Left lobe of liver (tissue), 2 donors: ENCODE measurements around the gene DLL3. TPM values are rescaled to one million over a fixed set of nuclear protein-coding genes. Genes with fewer than 3 reads are reported as not detected.
A peak's percentile ranks its signal among the peaks of the same experiment; 100 is the strongest.

ENCODE experiments used
- ATAC-seq: fragments of 200-7000 bp; cut with Tn5 transposase; one replicate; pipeline ENCODE4 v1.9.1; 2020; ENCODE audit warnings: mild to moderate bottlenecking, moderate library complexity
- DNase-seq: peaks from one replicate; pipeline ENCODE4 v3.0.0-alpha.2; 2020; ENCODE audit warnings: low spot score
- total RNA-seq: library from RNA; stranded (reverse); gene quantifications from one replicate; pipeline ENCODE4 v1.2.1, GENCODE V29; 2021
- donor health status: DM: no; HTN: no; CAD: no; lungs with moderate emphysema.
- donor health status: DM: no; HTN: yes; CAD: no.

Gene DLL3
- total RNA-seq, 1 donor from 2014 or later, result not detected

DNA sequence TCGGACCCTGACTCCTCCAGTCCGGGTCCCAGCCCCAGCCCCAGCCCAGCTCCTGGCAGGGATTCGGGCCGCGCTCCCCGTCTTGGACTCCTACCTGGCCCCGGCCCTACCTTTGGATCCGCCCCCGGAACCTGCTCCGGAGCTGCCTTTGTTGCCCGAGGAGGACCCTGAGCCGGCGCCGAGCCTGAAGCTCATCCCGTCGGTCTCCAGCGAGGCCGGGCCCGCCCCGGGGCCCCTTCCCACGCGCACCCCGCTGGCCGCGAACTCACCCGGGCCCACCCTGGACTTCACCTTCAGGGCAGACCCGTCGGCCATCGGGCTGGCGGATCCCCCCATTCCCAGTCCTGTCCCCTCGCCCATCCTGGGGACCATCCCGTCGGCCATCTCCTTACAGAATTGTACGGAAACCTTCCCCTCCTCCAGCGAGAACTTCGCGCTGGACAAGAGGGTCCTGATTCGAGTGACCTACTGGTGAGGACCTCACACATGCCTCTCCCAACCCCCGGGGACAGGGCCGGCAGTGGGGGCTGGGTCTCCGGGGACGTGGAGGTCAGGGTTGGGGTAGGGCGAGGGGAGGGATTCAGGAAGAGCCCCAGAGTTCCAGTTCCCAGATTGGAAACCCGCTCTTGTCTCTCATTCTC is 16.9 kb downstream of the DLL3 start:
- ATAC-seq, result no peak

DNA sequence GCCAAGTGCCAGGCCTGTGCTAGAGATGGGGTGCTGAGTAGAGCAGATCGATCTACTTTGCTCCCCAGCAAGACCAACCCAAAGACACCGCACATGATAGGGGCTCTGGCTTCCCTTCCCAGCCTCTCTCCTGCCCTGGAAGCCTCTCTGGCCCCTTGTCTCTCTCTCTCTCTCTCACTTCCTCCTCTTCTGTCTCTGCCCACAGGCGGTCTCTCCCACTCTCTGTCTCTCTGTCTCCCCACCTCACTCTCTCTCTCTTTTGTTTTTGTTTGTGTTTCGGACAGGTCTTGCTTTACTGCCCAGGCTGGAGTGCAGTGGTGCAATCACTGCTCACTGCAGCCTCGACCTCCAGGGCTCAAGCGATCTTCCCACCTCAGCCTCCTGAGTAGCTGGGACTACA is 17.5 kb downstream of the DLL3 start:
- DNase-seq (no peak), ATAC-seq (no peak)

More for the DNA sequence above, 16.9 kb downstream of the DLL3 start:
- DNase-seq, result no peak

DNA sequence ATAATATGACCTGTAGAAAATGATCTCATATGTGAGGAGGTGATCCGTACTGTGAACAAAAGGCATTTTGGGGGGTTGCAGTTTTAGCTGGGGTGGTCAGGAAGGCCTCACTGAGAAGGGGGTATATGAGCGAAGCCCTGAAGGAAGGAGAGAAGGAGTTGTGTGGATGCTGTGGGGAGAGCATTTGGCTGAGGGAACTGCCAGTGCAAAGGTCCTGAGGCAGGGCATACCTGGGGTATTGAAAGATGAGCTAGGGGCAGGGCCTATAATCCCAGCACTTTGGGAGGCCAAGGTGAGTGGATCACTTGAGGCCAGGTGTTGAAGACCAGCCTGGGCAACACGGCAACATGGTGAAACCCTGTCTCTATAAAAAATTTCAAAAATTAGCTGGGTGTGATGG is 18.7 kb downstream of the DLL3 start:
- DNase-seq (no peak), ATAC-seq (no peak)

DNA sequence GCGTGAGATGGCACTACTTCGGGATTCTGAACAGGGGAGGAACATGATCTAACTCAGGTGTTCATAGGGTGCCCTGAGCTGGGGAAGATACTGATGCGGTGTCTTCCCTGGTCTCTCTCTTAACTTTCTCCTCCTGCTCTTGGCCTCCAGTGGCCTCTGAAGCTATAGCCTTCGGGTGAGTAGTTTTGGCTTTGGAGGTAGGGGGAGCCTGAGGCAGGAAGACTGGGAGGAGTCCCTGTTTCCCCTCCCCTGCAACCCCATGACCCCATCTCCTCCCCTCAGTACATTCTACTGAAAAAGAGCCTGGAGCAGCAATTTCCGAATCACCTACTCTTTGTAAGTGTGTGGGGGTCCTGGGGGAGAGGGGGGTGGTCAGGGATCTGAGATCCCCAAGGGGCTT is 19.7 kb downstream of the DLL3 start:
- ATAC-seq, result no peak
- no peak for DNase-seq

DNA sequence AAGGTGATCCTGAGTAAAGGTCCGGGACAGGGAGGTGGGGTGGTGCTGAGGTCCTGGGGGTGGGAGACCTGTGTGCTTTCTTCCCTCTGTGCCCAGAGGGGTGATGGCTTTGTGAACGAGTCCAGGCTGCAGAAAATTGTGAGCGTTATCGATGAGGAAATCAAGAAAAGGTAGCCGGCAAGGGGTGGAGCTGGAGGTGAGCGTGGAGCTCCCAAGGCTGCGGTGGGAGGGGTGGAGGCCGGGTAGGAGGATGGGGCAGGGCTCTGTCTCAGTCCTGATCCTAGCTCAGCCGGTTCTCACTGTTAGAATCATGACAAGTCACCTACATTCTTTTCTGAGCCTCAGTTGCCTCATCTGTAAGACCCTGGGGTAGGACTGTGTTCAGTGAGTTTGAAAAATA is 20.2 kb downstream of the DLL3 start:
- no peak for DNase-seq
- no peak for ATAC-seq

DNA sequence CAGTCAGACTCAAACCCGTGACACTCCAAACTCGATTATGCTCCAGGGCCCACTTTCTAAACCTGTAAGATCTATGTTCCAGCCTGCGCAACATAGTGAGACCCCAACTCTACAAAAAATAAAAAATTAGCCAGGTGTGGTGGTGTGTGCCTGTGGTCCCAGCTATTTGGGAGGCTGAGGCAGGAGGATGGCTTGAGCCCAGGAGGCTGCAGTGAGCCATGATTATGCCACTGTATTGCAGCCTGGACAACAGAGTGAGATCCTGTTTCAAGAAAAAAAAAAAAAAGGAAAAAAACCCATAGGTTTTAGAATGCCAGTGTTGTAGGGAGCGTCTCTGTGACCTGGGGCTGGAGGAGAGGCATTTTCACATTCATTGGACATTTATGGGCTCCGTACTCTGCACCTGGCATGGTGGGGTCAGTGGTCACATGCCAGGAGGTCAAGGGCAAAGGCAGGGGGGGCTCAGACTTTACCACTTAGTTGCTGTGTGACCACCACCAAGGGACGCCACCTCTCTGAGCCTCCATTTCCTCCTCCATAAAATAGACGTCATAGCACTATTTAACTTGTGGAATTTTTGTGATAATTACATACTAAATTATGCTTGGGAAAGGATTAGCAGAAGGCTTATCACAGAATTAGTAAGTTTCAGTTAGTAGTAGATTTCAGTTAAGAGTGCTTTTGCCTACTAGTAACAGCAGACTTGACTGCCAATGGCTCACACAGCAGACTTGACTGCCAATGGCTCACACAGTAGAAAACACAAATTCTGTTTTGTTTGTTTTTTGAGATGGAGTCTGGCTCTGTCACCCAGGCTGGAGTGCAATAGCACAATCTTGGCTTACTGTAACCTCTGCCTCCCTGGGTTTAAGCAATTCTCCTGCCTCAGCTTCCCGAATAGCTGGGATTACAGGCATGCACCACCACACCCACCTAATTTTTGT is 22.1 kb downstream of the DLL3 start:
- ATAC-seq (no peak), DNase-seq (no peak)

DNA sequence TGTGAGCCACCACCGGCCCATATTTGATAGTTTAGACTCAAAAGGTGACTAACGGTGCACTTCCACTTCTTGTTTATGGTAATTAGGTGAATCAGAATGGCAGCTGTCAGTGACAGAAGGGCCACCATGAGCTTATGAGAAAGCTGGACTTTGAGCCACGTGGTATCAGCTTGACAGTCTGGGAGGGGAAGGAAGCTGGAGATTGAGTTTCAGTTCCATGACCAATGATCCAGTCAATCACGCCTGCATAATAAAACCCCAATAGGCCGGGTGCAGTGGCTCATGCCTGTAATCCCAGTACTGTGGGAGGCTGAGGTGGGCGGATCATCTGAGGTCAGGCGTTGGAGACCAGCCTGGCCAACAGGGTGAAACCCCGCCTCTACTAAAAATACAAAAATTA is 25.7 kb downstream of the DLL3 start:
- ATAC-seq (no peak), DNase-seq (no peak)

DNA sequence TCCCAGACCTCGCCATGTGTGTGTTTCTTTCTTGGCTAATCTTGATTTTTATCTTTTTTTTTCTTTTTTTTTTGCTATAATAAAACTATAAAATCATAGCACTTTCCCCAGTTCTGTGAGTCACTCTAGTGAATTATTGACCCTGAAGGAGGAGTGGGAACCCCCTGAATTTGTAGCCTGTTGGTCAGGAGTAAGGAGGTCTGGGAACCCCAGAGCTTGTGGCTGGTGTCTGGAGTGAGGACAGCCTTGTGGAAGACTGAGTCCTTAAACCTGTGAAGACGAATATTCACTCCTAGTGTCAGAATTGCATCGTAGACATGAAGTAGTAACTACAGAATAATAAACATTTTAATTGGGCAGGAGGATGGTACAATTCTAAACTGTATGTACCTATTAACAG is 26.5 kb downstream of the DLL3 start:
- no peak for ATAC-seq
- no peak for DNase-seq

DNA sequence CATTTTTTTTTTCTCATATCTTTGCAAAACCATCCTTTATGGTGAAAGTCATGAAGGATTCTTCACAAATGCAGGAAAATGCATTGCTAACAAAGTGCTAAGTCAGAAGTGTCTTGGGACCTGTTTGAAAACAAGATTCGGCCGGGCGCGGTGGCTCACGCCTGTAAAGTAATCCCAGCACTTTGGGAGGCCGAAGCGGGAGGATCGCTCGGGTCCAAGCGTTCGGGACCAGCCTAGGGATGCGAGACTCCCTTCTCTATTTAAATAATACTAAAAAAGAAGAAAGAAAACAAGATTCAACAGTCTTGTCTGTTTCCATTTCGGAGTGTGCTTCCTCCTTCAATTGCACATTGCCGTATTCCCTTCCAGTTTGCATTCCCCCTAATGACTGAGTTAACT is 33.1 kb downstream of the DLL3 start:
- DNase-seq (no peak), ATAC-seq (no peak)

DNA sequence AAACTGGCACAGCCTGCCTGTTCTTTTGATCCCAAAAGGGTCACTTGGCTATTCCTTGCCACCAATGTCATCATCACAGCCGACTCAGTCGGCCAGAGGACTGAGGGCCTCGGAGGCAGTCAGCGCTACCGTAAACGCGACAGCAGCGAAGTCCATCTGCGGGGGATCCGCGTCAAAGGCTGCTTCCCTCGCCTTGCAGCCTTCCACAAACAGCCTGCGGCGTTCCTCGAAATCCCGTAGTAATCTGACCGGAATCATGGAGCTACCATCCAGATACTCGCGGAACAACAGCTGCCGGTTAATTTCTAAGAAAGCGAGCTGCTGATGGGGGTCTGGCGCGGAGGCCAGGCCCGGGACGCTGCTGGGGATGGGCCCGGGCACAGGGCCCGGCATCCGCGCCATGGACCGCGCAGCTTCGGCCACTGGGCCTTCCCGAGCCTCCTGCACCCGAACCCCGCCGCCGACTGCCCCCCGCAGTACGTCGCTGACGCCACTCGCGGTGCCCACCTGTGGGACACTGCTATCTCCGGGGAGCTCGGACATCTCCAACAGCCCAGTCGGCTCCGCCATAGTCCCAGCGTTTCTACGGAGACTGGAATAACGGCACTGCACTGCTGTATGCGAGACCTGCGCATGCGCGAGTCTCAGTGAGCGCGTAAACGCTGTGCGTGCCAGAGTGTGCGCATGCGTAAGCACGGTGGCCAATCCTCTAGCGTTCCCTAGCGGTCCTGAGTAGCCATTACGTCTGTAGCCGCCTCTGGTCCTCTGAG is 33.7 kb downstream of the DLL3 start, which contains the start of gene EID2B:
EID2B (minus strand) TSS at position 620 of the 770 bp plus-strand sequence; CDS start at position 570, 50 bp downstream.
- DNase-seq, result peak; percentile 95
- peak; percentile 97 for ATAC-seq

DNA sequence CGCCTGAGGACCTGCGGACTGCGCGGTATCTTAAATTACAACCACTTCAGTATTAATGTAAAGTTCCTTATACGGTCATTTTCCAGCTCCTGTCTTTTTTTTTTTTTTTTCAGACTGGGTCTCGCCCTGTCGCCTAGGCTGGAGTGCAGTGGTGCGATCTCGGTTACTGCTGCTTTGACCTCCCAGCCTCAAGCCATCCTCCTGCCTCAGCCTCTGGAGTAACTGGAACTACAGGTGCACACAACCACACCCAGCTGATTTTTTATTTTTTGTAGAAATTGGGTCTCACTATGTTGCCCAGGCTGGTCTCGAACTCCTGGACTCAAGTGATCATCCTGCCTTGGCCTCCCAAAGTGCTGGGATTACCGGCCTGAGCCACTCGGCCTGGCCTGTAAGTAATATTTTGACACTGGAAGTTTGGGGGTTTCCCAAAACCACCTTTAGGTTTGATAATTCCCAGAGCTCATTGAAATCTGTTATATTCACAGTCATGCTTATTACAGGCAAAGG is 34.3 kb downstream of the DLL3 start:
- no peak for DNase-seq
- no peak for ATAC-seq

DNA sequence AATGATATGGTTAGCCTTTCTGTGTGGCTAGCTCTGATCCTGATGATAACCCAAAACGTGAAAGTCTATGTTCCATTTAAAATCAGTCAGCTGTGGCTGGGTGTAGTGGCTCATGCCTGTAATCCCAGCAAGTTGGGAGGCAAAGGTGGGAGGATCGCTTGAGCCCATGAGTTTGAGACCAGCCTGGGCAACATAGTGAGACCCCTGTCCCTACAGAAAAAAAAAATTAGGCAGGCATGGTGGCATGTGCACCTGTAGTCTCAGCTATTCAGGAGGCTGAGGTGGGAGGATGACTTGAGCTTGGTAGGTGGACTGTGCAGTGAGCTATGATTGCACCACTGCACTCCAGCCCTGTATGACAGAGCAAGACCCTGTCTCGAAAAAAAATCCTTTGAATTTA is 35.0 kb downstream of the DLL3 start:
- ATAC-seq (no peak), DNase-seq (no peak)

DNA sequence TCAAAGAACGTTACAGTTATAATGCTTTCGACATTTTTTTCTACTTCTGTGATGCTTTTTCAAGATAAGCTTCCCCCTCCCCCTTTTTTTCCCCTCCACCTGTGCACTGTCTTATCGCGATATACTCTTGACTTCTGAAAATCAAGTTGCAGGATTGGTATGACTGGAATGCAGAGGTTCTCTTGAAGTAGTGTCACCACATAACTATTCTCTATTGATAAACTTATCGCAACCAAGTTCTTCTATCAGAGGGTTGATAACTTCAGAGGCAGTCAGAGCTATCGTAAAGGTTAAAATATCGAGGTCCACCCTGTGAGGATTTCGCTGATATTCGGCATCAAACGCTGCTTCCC is 40.4 kb downstream of the DLL3 start:
- no peak for DNase-seq
- ATAC-seq, result no peak

DNA sequence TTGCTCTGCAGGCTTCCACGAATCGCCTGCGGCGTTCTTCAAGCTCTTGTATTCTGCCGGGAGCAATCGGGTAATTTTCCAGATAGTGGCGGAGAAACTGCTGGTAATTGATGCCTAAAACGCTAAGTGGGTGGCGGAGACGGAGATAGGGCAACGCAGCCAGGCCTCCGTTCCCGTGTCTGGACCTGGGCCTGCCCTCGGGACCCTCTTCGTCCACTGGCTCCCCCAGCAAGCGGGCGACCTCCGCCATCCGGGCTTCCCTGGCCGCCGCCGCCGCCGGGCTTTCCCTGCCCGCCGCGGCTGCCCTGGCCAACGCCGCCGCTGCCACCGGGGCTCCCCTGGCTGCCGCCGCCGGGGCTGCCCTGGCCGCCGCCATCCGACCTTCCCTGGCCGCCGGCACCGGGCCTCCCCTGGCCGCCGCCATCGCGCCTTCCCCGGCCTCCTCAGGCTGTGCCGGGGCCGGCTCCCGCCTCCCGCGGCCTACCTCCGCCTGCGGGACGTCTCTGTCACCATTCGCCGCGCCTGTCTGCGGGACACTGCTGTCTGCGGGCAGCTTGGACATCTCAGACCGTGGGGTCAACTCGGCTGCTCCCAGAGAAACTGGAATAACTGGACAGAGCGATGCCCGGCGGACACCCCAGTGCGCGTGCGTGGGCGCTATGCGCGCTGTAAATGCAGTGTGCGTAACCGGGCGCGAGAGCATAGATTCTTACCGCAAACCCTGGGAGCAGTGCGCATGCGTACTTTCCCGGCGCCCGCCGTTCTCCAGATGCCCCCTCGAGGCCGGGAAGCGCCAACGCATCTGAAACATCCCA is 41.0 kb downstream of the DLL3 start, which contains the start of gene EID2:
EID2 (minus strand) TSS at position 644 of the 815 bp plus-strand sequence; CDS start at position 562, 82 bp downstream.
- DNase-seq, result peak; percentile 96
- peak; percentile 97 for ATAC-seq

DNA sequence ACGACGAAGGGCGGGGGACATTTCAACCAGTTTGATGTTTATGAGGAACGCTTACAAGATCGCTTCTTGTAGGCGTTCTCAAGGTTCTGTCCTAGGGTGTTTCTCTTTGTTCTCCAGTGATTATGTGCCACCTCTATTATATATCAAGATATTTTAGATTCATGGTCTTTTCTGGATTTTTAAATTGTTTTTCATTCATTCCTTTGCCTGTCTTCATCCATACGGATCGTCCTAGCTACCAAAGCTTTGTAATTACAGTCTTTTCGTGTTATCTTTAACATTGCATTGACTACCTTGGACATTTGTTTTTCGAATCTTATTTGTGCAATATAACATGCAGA is 41.6 kb downstream of the DLL3 start:
- ATAC-seq, result no peak
- no peak for DNase-seq

DNA sequence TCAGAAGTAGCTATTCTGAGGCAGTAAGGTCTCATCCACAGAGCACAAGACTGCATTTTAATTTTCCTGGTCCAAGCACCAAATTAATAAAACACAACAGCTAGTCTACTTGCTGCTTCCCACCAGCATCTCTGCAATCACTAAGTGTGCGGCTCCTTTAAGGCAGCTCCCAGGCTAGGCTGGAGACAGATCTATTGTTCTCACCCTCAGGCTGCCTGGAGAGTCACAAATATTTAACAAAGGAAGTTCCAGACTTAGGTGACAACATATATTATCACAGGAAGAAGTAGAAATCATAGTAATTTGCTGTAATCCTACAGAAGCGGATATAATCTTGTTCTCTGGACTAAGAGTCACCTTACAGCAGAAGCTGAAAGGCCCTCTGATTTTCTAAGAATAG is 43.5 kb downstream of the DLL3 start:
- peak; percentile 23 for DNase-seq

DNA sequence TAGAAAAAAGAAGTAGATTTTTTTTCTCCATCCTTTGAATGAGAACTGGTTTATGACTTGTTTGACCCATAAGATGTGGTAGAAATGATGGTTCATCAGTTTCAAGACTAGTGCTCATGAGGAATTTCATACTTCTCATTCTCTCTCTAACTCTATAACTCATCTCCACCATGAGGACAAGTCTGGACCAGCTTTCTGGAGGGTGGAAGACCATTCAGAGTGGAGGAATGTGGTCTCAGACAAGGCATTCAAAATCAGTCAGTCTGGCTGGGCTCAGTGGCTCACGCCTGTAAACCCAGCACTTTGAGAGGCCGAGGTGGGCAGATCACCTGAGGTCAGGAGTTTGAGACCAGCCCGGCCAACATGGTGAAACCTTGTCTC is 44.7 kb downstream of the DLL3 start:
- ATAC-seq, result no peak

More for the DNA sequence above, 43.5 kb downstream of the DLL3 start:
- ATAC-seq, result no peak

DNA sequence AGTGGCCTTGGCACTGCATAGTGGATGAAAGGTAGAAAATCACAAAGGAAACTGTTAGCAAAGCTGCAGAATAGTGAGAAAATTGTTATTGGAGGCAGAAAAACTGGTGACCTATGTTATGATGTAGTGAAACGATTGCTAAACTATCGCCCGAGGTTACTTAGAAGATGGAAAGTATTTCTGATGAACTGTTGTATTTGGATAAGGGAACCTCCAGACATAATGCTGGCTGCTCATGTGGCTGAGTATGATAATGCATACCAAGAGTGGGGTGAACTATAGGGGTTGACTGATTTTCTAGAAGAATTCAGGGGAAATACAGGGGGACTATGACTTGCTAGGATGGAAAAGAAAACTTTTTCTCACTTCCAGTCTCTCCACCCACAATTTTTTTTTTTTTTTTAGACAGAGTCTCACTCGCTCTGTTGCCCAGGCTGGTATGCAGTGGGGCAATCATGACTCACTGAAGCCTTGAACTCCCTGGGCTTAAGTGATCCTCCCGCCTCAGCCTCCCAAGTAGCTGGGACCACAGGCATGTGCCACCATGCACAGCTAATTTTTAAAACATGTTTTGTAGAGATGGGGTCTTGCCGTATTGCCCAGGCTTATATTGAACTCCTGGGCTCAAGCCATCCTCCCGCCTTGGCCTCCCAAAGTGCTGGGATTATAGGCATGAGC is 45.6 kb downstream of the DLL3 start:
- ATAC-seq, result no peak
- no peak for DNase-seq

More for the DNA sequence above, 44.7 kb downstream of the DLL3 start:
- DNase-seq, result no peak

DNA sequence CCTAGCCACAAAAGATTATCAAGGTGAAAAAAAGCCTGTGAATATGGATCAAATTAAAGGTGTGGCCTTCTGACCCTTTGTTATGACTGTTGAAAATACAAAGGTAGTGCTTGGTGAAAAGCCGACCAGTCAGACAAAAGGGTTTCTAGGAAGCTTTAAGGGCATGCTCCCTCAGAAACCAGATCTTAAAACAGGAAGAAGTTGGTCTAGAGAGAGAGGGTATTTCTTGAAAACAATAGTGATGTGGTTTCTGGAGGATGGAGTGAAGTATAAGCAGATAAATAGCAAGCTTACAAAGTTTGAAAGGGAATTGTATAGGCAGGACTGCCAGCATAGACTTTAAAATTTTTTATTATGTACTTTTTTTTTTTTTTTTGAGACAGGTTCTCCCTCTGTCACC is 46.2 kb downstream of the DLL3 start:
- DNase-seq, result no peak
- ATAC-seq, result no peak

DNA sequence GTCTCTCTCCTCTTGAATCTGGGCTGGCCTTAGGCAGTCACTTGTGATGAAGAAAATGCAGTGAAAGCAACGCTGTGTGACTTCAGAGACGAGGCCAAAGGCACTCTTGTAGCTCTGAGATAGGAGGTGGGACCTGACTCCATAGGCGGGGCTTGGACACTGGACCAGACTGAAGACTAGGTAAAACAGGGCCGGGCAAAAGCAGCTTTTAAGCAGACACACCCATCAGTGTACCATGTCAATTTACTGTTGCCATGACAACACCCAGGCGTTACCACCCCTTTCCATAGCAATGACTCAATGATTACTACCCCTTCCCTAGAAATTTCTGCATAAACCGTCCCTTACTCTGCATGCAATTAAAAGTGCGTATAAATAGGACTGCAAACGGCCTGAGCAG is 47.9 kb downstream of the DLL3 start:
- no peak for DNase-seq
- ATAC-seq, result no peak
